SK-N-SH treated with all-trans-retinoic acid at 6 μM for 48 hours (cell line): Measurements from ENCODE around the gene PGS1.

Experiments used
- ATAC-seq: fragments of 200-7000 bp; cut with Tn5 transposase; 3 replicates; pipeline ENCODE4 v1.9.1; 2020; ENCODE audit warnings: mild to moderate bottlenecking, moderate library complexity
- ARNTL ChIP-seq: fragments of 450-650 bp; formaldehyde crosslinking; IDR thresholded peaks from 2 replicates; pipeline ENCODE4 v1.5.0; 2020; ENCODE audit warnings: low read depth, mild to moderate bottlenecking, moderate library complexity, borderline replicate concordance
- BACH2 ChIP-seq: fragments of 250-450 bp; sonication (Bioruptor Pico); IDR thresholded peaks from 2 replicates; pipeline ENCODE4 v1.9.0; 2021; ENCODE audit warnings: mild to moderate bottlenecking, borderline replicate concordance
- CSDC2 ChIP-seq: fragments of 250-450 bp; sonication (Bioruptor Pico); IDR thresholded peaks from 2 replicates; pipeline ENCODE4 v1.5.0; 2020; ENCODE audit warnings: mild to moderate bottlenecking, moderate library complexity
- ESRRG ChIP-seq: fragments of 250-450 bp; sonication (Bioruptor Pico); IDR thresholded peaks from 2 replicates; pipeline ENCODE4 v1.6.1; 2021; ENCODE audit warnings: mild to moderate bottlenecking
- GLIS3 ChIP-seq: fragments of 250-450 bp; sonication (Bioruptor Pico); IDR thresholded peaks from 2 replicates; pipeline ENCODE4 v1.5.0; 2020; ENCODE audit warnings: mild to moderate bottlenecking, moderate library complexity
- OSR1 ChIP-seq: fragments of 250-450 bp; sonication (Bioruptor Pico); IDR thresholded peaks from 2 replicates; pipeline ENCODE4 v1.8.0; 2022; ENCODE audit warnings: moderate library complexity, mild to moderate bottlenecking, inconsistent platforms
- RARB ChIP-seq: fragments of 250-450 bp; sonication (Bioruptor Pico); IDR thresholded peaks from 2 replicates; pipeline ENCODE4 v1.8.0; 2021; ENCODE audit warnings: mild to moderate bottlenecking, moderate library complexity
- TCF4 ChIP-seq: fragments of 250-450 bp; sonication (Bioruptor Pico); IDR thresholded peaks from 2 replicates; pipeline ENCODE4 v1.8.0; 2021; ENCODE audit warnings: mild to moderate bottlenecking, moderate library complexity, borderline replicate concordance
- TOX ChIP-seq: fragments of 250-450 bp; sonication (Bioruptor Pico); IDR thresholded peaks from 2 replicates; pipeline ENCODE4 v1.8.0; 2021; ENCODE audit warnings: mild to moderate bottlenecking, moderate library complexity, borderline replicate concordance
- ZC3H10 ChIP-seq: fragments of 250-450 bp; sonication (Bioruptor Pico); IDR thresholded peaks from 2 replicates; pipeline ENCODE4 v1.5.1; 2021; ENCODE audit warnings: mild to moderate bottlenecking, moderate library complexity
- ZFP3 ChIP-seq: fragments of 250-450 bp; sonication (Bioruptor Pico); IDR thresholded peaks from 2 replicates; pipeline ENCODE4 v1.5.0; 2020; ENCODE audit warnings: mild to moderate bottlenecking, moderate library complexity
- ZNF565 ChIP-seq: fragments of 450-650 bp; formaldehyde crosslinking; conservative IDR thresholded peaks from 2 replicates; pipeline ENCODE4 v1.5.0; 2020; ENCODE audit warnings: low read depth, mild to moderate bottlenecking, moderate library complexity
- ZNF70 ChIP-seq: fragments of 450-650 bp; formaldehyde crosslinking; IDR thresholded peaks from 2 replicates; pipeline ENCODE4 v1.5.0; 2020; ENCODE audit warnings: mild to moderate bottlenecking, moderate library complexity
- ZNF8 ChIP-seq: fragments of 450-650 bp; formaldehyde crosslinking; IDR thresholded peaks from 2 replicates; pipeline ENCODE4 v1.5.0; 2020; ENCODE audit warnings: mild to moderate bottlenecking, moderate library complexity
- TF ChIP-seq, protein P1 (sequence below): fragments of 250-450 bp; sonication (Bioruptor Pico); IDR thresholded peaks from 2 replicates; pipeline ENCODE4 v1.8.0; 2020; ENCODE audit warnings: mild to moderate bottlenecking, moderate library complexity, borderline replicate concordance
- TF ChIP-seq, protein P2 (sequence below): fragments of 250-450 bp; sonication (Bioruptor Pico); IDR thresholded peaks from 2 replicates; pipeline ENCODE4 v1.5.0; 2020; ENCODE audit warnings: mild to moderate bottlenecking, moderate library complexity
- TF ChIP-seq, protein P3 (sequence below): fragments of 250-450 bp; sonication (Bioruptor Pico); IDR thresholded peaks from 2 replicates; pipeline ENCODE4 v1.5.1; 2020; ENCODE audit warnings: low read depth, mild to moderate bottlenecking, moderate library complexity
- TF ChIP-seq, protein P4 (sequence below): fragments of 250-450 bp; sonication (Bioruptor Pico); IDR thresholded peaks from 2 replicates; pipeline ENCODE4 v1.8.0; 2021; ENCODE audit warnings: low read depth, mild to moderate bottlenecking, moderate library complexity, borderline replicate concordance

PGS1 gene

DNA sequence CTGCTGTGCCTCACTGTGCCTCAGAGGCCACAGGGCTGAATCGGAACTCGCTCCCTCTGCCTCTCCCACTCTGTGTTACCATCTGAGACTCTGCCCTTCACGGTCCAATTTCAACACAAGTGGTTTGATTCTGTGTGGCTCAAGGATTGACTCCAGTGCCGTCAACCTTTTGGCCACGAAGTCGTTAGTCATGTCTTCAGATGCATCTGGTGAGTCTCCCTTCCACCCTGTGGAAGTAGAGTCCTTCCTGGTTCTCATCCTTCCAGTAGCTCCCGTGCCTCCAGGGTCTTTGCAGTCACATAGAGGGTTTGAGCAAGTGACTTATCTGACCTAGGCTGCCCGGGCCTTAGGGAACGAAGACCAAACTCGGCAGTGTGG is 51.2 kb downstream of the PGS1 start:
- no peak for ATAC-seq
- TF ChIP-seq TCF4 (CRISPR knock-in tag): no peak
- TF ChIP-seq ZFP3 (CRISPR knock-in tag): no peak
- no peak for TF ChIP-seq BACH2
- TF ChIP-seq, protein P1, sequence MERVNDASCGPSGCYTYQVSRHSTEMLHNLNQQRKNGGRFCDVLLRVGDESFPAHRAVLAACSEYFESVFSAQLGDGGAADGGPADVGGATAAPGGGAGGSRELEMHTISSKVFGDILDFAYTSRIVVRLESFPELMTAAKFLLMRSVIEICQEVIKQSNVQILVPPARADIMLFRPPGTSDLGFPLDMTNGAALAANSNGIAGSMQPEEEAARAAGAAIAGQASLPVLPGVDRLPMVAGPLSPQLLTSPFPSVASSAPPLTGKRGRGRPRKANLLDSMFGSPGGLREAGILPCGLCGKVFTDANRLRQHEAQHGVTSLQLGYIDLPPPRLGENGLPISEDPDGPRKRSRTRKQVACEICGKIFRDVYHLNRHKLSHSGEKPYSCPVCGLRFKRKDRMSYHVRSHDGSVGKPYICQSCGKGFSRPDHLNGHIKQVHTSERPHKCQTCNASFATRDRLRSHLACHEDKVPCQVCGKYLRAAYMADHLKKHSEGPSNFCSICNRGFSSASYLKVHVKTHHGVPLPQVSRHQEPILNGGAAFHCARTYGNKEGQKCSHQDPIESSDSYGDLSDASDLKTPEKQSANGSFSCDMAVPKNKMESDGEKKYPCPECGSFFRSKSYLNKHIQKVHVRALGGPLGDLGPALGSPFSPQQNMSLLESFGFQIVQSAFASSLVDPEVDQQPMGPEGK (CRISPR knock-in tag): no peak
- TF ChIP-seq, protein P2, sequence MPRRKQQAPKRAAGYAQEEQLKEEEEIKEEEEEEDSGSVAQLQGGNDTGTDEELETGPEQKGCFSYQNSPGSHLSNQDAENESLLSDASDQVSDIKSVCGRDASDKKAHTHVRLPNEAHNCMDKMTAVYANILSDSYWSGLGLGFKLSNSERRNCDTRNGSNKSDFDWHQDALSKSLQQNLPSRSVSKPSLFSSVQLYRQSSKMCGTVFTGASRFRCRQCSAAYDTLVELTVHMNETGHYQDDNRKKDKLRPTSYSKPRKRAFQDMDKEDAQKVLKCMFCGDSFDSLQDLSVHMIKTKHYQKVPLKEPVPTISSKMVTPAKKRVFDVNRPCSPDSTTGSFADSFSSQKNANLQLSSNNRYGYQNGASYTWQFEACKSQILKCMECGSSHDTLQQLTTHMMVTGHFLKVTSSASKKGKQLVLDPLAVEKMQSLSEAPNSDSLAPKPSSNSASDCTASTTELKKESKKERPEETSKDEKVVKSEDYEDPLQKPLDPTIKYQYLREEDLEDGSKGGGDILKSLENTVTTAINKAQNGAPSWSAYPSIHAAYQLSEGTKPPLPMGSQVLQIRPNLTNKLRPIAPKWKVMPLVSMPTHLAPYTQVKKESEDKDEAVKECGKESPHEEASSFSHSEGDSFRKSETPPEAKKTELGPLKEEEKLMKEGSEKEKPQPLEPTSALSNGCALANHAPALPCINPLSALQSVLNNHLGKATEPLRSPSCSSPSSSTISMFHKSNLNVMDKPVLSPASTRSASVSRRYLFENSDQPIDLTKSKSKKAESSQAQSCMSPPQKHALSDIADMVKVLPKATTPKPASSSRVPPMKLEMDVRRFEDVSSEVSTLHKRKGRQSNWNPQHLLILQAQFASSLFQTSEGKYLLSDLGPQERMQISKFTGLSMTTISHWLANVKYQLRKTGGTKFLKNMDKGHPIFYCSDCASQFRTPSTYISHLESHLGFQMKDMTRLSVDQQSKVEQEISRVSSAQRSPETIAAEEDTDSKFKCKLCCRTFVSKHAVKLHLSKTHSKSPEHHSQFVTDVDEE (CRISPR knock-in tag): no peak
- no peak for TF ChIP-seq RARB
- no peak for TF ChIP-seq ZNF565
- TF ChIP-seq ARNTL (CRISPR knock-in tag): no peak
- no peak for TF ChIP-seq ZC3H10
- TF ChIP-seq CSDC2 (CRISPR knock-in tag): no peak
- TF ChIP-seq, protein P3, sequence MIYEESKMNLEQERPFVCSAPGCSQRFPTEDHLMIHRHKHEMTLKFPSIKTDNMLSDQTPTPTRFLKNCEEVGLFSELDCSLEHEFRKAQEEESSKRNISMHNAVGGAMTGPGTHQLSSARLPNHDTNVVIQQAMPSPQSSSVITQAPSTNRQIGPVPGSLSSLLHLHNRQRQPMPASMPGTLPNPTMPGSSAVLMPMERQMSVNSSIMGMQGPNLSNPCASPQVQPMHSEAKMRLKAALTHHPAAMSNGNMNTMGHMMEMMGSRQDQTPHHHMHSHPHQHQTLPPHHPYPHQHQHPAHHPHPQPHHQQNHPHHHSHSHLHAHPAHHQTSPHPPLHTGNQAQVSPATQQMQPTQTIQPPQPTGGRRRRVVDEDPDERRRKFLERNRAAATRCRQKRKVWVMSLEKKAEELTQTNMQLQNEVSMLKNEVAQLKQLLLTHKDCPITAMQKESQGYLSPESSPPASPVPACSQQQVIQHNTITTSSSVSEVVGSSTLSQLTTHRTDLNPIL: no peak
- no peak for TF ChIP-seq OSR1 (CRISPR knock-in tag)
- no peak for TF ChIP-seq TOX (CRISPR knock-in tag)
- no peak for TF ChIP-seq ZNF8 (CRISPR knock-in tag)
- no peak for TF ChIP-seq ESRRG

DNA sequence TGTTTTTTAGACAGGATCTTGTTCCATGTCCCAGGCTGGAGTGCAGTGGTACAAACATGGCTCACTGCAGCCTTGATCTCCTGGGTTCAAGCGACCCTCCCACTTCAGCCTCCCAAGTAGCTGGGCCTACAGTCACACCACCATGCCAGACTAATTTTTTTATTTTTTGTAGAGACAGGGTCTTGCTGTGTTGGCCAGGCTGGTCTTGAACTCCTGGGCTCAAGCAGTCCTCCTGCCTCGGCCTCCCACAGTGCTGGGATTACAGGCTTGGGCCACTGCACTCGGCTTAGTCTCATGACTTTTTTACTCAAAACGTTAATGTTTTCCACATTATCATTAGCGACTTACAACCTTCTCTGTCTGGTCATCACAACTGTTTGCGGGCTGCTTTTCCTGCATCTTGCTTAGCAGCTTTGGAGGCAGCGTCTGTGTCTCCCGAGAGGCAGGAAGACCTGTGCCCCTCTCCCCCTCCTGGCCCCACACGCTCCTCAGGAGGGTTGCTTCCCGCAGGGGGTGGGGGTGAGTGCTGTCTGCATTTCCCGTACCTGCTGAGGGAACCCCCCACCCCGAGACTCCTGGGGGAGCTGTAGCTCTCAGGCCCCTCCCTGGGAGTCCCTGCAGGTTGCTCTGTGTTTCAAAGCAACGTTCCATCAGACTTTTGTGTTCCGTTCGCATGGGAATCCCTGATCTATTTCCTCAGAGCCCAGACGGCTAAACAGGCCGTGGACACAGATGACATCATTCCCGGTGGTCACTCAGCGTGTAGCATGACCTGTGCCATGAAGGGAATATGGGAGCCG is 52.6 kb downstream of the PGS1 start:
- ATAC-seq: no peak

More for the DNA sequence above, 52.6 kb downstream of the PGS1 start:
- TF ChIP-seq, protein P3: no peak
- TF ChIP-seq, protein P1 (CRISPR knock-in tag): no peak
- no peak for TF ChIP-seq RARB
- TF ChIP-seq, protein P4, sequence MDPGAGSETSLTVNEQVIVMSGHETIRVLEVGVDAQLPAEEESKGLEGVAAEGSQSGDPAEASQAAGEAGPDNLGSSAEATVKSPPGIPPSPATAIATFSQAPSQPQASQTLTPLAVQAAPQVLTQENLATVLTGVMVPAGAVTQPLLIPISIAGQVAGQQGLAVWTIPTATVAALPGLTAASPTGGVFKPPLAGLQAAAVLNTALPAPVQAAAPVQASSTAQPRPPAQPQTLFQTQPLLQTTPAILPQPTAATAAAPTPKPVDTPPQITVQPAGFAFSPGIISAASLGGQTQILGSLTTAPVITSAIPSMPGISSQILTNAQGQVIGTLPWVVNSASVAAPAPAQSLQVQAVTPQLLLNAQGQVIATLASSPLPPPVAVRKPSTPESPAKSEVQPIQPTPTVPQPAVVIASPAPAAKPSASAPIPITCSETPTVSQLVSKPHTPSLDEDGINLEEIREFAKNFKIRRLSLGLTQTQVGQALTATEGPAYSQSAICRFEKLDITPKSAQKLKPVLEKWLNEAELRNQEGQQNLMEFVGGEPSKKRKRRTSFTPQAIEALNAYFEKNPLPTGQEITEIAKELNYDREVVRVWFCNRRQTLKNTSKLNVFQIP (CRISPR knock-in tag): no peak
- TF ChIP-seq ZNF70 (CRISPR knock-in tag): no peak
- TF ChIP-seq TCF4 (CRISPR knock-in tag): no peak
- no peak for TF ChIP-seq ZFP3 (CRISPR knock-in tag)
- TF ChIP-seq ARNTL (CRISPR knock-in tag): no peak
- TF ChIP-seq BACH2: no peak
- no peak for TF ChIP-seq GLIS3
- TF ChIP-seq ZNF565: no peak
